Right lobe of liver (tissue), 4 donors: Measurements from ENCODE around the gene NDUFS6.

Source experiments
- POLR2A ChIP-seq: fragments of 450-650 bp; IDR thresholded peaks from one replicate; pipeline ENCODE4 v1.6.1; 2017; ENCODE audit warnings: antibody characterized with exemption, mild to moderate bottlenecking
- TF ChIP-seq, protein P1 (sequence below), 4 donors: fragments of 200-600 bp in 3 of 4; fragments of 450-650 bp in 1 of 4; IDR thresholded peaks; one replicate each; pipeline versions ENCODE4 v1.5.1 to v1.8.0; 2016 to 2022; ENCODE audit warnings: antibody characterized with exemption in 4 of 4, mild to moderate bottlenecking in 2 of 4
- donor health status: DM: no; HTN: no; CAD: no.
- donor health status: DM: no; HTN: no; CAD: no.
- donor health status: DM: no; HTN: yes; CAD: no.

DNA sequence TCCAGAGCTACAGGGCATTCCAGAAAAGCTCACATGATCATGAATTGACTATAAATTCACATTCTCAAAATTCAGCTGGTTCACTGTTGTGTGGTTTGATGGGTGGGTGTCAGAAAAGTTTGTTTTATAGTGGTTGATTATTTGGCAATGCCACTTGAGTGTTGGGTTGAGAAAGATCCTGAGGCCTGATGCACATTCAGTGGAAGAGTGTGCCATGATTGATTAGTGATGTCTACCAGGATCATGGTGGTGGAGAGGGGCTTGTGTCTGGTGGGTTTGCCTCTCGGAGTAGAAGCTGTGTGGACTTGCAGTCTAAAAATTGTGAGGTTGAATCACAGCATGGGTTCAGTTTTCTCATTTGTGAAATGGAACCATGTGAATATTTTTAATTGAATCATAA lies 2.0 kb downstream of the NDUFS6 start:
- TF ChIP-seq, protein P1, sequence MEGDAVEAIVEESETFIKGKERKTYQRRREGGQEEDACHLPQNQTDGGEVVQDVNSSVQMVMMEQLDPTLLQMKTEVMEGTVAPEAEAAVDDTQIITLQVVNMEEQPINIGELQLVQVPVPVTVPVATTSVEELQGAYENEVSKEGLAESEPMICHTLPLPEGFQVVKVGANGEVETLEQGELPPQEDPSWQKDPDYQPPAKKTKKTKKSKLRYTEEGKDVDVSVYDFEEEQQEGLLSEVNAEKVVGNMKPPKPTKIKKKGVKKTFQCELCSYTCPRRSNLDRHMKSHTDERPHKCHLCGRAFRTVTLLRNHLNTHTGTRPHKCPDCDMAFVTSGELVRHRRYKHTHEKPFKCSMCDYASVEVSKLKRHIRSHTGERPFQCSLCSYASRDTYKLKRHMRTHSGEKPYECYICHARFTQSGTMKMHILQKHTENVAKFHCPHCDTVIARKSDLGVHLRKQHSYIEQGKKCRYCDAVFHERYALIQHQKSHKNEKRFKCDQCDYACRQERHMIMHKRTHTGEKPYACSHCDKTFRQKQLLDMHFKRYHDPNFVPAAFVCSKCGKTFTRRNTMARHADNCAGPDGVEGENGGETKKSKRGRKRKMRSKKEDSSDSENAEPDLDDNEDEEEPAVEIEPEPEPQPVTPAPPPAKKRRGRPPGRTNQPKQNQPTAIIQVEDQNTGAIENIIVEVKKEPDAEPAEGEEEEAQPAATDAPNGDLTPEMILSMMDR (IDR thresholded peaks at IDR 0.05) = no peak
- no peak for TF ChIP-seq POLR2A
